Measurements from ENCODE around the gene STARD3. TPM values are rescaled to one million over a fixed set of nuclear protein-coding genes. Genes with fewer than 3 reads are reported as not detected.

Gene STARD3
- total RNA-seq, 1 donor from 2014 or later = 78.2 TPM

DNA sequence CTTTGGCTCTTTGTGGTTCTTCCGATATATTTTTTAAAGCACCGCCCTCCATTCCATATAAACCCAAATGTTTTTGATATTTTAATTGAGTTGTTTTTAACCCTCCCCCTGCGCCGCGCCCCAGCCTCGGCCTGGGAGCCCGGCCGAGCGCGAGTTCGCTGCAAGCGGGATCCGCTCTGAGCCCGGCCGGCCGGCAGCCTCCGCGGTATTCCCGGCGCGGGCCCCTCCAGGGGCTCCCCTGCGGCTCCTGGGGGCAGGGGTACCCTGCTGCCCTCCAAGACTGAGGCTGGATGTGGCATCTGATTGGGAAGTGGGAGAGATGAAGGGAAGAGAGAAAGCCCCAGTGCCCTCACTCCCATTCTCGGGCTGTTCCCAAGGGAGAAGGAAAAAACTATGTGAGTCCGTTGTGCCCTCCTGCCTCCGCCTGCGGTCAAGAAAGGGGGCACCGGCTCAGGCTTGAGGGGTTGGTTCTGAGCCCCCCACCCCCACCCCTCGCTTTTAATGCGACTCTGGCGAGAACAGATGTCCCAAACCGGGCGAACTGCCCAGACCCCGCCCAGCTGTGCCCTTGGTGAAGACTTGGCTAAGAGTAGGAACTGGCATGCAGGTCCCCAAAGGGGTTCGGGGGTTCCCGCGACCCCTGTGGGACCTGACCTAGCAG, 37.8 kb upstream of the STARD3 start:
- peaks cover 100% of the 10 kb centered on the region for H3K27me3 ChIP-seq
- H3K36me3 ChIP-seq = no peaks in the 10 kb centered on the region
- H3K27ac ChIP-seq = no peak overlapping the region
- TF ChIP-seq, protein P1, sequence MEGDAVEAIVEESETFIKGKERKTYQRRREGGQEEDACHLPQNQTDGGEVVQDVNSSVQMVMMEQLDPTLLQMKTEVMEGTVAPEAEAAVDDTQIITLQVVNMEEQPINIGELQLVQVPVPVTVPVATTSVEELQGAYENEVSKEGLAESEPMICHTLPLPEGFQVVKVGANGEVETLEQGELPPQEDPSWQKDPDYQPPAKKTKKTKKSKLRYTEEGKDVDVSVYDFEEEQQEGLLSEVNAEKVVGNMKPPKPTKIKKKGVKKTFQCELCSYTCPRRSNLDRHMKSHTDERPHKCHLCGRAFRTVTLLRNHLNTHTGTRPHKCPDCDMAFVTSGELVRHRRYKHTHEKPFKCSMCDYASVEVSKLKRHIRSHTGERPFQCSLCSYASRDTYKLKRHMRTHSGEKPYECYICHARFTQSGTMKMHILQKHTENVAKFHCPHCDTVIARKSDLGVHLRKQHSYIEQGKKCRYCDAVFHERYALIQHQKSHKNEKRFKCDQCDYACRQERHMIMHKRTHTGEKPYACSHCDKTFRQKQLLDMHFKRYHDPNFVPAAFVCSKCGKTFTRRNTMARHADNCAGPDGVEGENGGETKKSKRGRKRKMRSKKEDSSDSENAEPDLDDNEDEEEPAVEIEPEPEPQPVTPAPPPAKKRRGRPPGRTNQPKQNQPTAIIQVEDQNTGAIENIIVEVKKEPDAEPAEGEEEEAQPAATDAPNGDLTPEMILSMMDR (IDR thresholded peaks at IDR 0.05) = no peak
- H3K4me3 ChIP-seq = no peak overlapping the region
- H3K9me3 ChIP-seq = no peaks in the 10 kb centered on the region
- no peak for ATAC-seq
- DNase-seq = no peak
- H3K4me1 ChIP-seq = peaks cover 10% of the 10 kb centered on the region
- intact Hi-C loops (cut with DNase I) = no loop called here

GRCh38 chr17:39599665-39600231, 37.2 kb upstream of the STARD3 start:
- ATAC-seq (peak; percentile 25), DNase-seq (no peak)
- intact Hi-C loops (cut with DNase I) = no loop called here
- Histone ChIP-seq H3K27ac (no peak overlapping the region), H3K4me3 (no peak overlapping the region), H3K4me1 (peaks cover 10% of the 10 kb centered on the region), H3K27me3 (peaks cover 100% of the 10 kb centered on the region), H3K9me3 (no peaks in the 10 kb centered on the region), H3K36me3 (no peaks in the 10 kb centered on the region)
- TF ChIP-seq, protein P1 (IDR thresholded peaks at IDR 0.05) = no peak

DNA sequence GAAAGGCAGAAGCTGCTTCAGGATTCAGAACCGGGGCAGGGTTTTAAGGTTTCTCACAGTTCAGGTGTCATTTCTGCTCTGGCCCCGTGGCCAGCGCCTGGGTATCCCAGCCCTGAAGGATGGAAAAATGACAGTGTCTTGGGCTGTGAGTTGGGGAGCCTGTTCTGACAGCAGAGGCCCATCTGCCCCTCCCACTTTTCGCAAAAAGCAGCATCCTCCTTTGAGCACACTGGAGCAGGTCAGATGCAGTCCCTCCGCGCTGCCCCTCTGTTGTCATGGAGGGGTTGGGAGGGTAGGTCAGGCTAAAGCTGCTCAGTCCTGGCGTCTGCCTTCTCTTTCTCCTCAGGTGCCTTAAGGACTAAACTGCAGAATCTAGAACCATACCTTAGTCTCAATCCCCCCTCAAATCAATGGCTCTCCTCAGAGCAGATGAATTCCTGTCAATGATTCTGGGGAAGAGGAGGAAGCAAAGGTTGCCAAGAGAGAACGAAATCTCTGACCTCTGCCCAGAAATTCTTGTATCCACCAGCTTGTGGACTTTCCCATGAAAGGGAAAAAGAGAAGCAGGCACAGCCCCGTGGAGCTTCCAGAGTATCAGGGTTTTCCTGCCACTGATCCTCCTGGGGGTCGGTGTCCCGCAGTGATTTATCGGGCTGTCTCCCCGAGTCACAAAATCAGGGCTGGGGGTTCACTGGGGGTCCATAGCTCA, 36.5 kb upstream of the STARD3 start:
- no peak overlapping the region for H3K4me3 ChIP-seq
- no peaks in the 10 kb centered on the region for H3K36me3 ChIP-seq
- peaks cover 12% of the 10 kb centered on the region for H3K4me1 ChIP-seq
- H3K27me3 ChIP-seq = peaks cover 100% of the 10 kb centered on the region
- TF ChIP-seq, protein P1 (IDR thresholded peaks at IDR 0.05) = no peak
- ATAC-seq (no peak), DNase-seq (no peak)
- intact Hi-C loops (cut with DNase I) = no loop called here
- H3K27ac ChIP-seq = no peak overlapping the region
- H3K9me3 ChIP-seq = no peaks in the 10 kb centered on the region

GRCh38 chr17:39600997-39601597, 35.8 kb upstream of the STARD3 start:
- TF ChIP-seq, protein P1 (IDR thresholded peaks at IDR 0.05) = no peak
- Histone ChIP-seq H3K4me1 (peaks cover 19% of the 10 kb centered on the region), H3K27me3 (peaks cover 100% of the 10 kb centered on the region), H3K9me3 (no peaks in the 10 kb centered on the region), H3K27ac (no peak overlapping the region), H3K4me3 (no peak overlapping the region), H3K36me3 (no peaks in the 10 kb centered on the region)
- DNase-seq (no peak), ATAC-seq (no peak)
- intact Hi-C loops (cut with DNase I) = no loop called here

DNA sequence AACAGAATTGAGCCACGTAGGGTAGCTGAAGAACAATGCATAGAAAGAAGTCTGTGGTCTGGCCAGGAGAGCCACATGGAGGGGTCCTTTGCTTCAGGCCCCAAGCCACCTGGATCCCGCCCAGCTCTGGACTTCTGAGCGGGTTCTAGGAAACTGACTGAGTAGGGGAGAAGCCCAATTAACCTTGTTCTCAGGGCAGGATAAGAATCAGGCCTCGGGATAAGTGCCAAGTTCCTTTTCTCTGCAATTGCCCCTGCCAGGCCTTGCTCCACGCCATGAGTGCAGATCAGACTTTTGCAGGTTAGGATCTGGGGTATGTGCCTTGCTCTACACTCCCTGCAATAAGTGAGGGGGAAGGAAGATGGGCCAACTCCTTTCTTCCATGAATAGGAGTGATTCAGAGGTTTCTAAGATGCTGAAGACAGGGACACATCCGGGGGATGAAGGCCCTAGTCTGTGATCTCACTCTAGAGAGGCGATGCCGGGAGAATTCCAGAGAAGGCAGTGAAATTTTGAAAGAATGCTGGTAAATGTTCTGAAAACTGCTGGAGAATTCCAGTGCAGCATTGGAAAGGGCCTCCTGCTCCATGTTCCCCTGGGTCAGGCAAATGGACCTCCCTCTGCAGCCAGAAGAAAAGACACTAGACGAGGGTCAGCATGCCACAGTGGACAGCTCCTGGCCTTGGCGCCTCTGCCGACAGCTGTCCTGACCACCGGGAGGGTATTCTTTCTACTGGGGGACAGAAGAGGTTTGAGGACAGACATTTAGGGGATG, 35.0 kb upstream of the STARD3 start:
- Histone ChIP-seq H3K9me3 (no peaks in the 10 kb centered on the region), H3K4me1 (peaks cover 27% of the 10 kb centered on the region), H3K36me3 (no peaks in the 10 kb centered on the region), H3K27me3 (peaks cover 100% of the 10 kb centered on the region), H3K4me3 (no peak overlapping the region), H3K27ac (no peak overlapping the region)
- DNase-seq (no peak), ATAC-seq (no peak)
- TF ChIP-seq, protein P1 (IDR thresholded peaks at IDR 0.05) = no peak
- intact Hi-C loops (cut with DNase I) = no loop called here

All from upper lobe of right lung (tissue), 1 donor.